PC-3 (cell line): Measurements from ENCODE around the gene HLA-DPA1. TPM values are rescaled to one million over a fixed set of nuclear protein-coding genes. Genes with fewer than 3 reads are reported as not detected.

Experiments
- ATAC-seq: fragments of 200-7000 bp; cut with Tn5 transposase; 2 replicates; pipeline ENCODE4 v1.9.1; 2020; ENCODE audit warnings: mild to moderate bottlenecking, moderate library complexity
- BruUV-seq: library from RNA; stranded (reverse); fragments of 400-500 nt; replicated peaks from 2 replicates; lab custom pipeline; 2021; lab: Mats Ljungman, UMichigan
- CTCF ChIA-PET: fragments of 300-600 bp; sonication (Branson Sonifier 250); formaldehyde crosslinking; loops from one replicate; lab custom pipeline; 2022; ENCODE audit warnings: antibody characterized with exemption; lab: Charles Lee
- POLR2A ChIA-PET: fragments of 300-600 bp; sonication (Branson Sonifier 250); formaldehyde crosslinking; loops from one replicate; lab custom pipeline; 2022; ENCODE audit warnings: antibody characterized with exemption; ENCODE audit not compliant: unreplicated experiment; lab: Charles Lee
- DNase-seq: peaks from one replicate; pipeline ENCODE4 v3.0.0-alpha.2; 2015
- H2AFZ ChIP-seq: fragments of 300-600 bp; sonication (generic); 2 replicates; pipeline ENCODE4 v1.6.0; 2016; ENCODE audit warnings: antibody characterized with exemption, low read length
- H3F3A ChIP-seq: fragments of 300-600 bp; sonication (generic); one replicate; pipeline ENCODE4 v1.6.0; 2017; ENCODE audit warnings: antibody characterized with exemption, low read length, control low read depth, mild to moderate bottlenecking; ENCODE audit not compliant: unreplicated experiment
- H3K27ac ChIP-seq: fragments of 300-600 bp; sonication (generic); 2 replicates; pipeline ENCODE4 v1.5.1; 2016; ENCODE audit warnings: mild to moderate bottlenecking, low read length
- H3K27me3 ChIP-seq: fragments of 300-600 bp; sonication (generic); 2 replicates; pipeline ENCODE4 v1.6.1; 2016; ENCODE audit warnings: low read length, mixed read lengths
- H3K36me3 ChIP-seq: fragments of 300-600 bp; sonication (generic); 2 replicates; pipeline ENCODE4 v1.6.1; 2016; ENCODE audit warnings: low read depth, mixed run types, low read length, mixed read lengths
- H3K4me1 ChIP-seq: fragments of 300-600 bp; sonication (generic); 2 replicates; pipeline ENCODE4 v1.5.1; 2016; ENCODE audit warnings: low read length; ENCODE audit not compliant: insufficient read depth
- H3K4me2 ChIP-seq: fragments of 300-600 bp; sonication (generic); 2 replicates; pipeline ENCODE4 v1.6.0; 2016; ENCODE audit warnings: low read length
- H3K4me3 ChIP-seq: fragments of 300-600 bp; sonication (generic); 2 replicates; pipeline ENCODE4 v1.5.1; 2016; ENCODE audit warnings: mild to moderate bottlenecking, low read length, mixed read lengths
- H3K79me2 ChIP-seq: fragments of 300-600 bp; sonication (generic); 2 replicates; pipeline ENCODE4 v1.6.1; 2017; ENCODE audit warnings: low read length, mixed read lengths
- H3K9ac ChIP-seq: fragments of 300-600 bp; sonication (generic); 2 replicates; pipeline ENCODE4 v1.6.0; 2016; ENCODE audit warnings: mild to moderate bottlenecking, low read length
- H3K9me2 ChIP-seq: fragments of 300-600 bp; sonication (generic); replicated peaks from 2 replicates; pipeline ENCODE4 v1.6.1; 2016; ENCODE audit warnings: mixed run types, low read length, mixed read lengths
- H3K9me3 ChIP-seq: fragments of 300-600 bp; sonication (generic); 2 replicates; pipeline ENCODE4 v1.6.1; 2016; ENCODE audit warnings: low read length, mixed read lengths
- H4K20me1 ChIP-seq: fragments of 300-600 bp; sonication (generic); 2 replicates; pipeline ENCODE4 v1.6.1; 2016; ENCODE audit warnings: low read length, mixed read lengths
- EZH2 ChIP-seq: fragments of 300-600 bp; sonication (generic); IDR thresholded peaks from one replicate; pipeline ENCODE4 v1.6.1; 2017; ENCODE audit warnings: antibody characterized with exemption, mild to moderate bottlenecking, low read length; ENCODE audit not compliant: unreplicated experiment
- EZH2phosphoT487 ChIP-seq: fragments of 300-600 bp; sonication (generic); IDR thresholded peaks from 2 replicates; pipeline ENCODE4 v1.6.1; 2018; ENCODE audit warnings: mild to moderate bottlenecking, antibody characterized with exemption, low read length, borderline replicate concordance
- intact Hi-C: fragments of 100-400 bp; cut with micrococcal nuclease; formaldehyde crosslinking; loops from 2 replicates; pipeline ENCODE4 v1.9.0; 2023
- total RNA-seq: library from RNA; depleted of rRNA; stranded (reverse); fragments of >200 nt; gene quantifications from 2 replicates; pipeline ENCODE4 v1.2.3, GENCODE V29; 2014
- TF ChIP-seq, protein P1 (sequence below): fragments of 300-600 bp; sonication (generic); conservative IDR thresholded peaks from 2 replicates; pipeline ENCODE4 v1.5.1; 2017; ENCODE audit warnings: antibody characterized with exemption, low read depth, mild to moderate bottlenecking, low read length

The HLA-DPA1 gene
- total RNA-seq, 1 experiment from 2014 or later = not detected

DNA sequence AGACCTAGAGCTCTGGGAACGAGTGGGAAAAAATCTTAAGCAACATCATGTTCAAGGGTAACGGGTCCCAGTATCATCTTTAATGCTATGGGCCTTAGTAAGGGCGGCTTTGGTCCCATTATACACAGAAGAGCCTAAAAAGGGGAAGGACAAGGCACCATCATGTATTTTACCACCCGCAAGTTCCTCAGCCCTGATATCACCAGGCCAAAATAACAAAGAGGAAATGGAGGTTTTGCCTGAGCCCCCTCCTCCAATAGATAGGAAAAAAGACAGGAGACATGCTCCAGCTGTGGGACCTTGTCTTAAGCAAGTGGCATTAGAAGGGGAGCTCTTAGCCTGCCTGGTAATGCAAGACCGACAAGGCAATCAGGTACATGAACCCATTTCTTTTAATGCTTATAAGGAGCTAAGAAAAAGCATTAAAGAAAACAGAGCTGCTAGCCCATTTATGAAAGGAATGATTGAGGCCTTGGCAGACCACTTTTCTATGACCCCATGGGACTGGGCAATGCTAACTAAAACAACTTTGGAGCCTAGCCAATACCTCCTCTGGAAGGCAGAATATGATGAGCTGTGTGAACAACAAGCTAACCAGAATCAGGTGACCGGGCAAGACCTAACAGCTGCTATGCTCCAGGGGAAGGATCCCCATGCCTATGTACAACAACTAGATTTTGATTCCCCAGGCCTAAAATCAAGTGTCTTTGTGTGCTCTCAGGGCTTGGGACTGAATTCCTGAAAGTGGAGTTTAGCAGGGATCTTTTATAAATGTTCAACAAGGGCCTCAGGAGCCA, 23.2 kb downstream of the HLA-DPA1 start:
- Histone ChIP-seq H3K9me3 (no peaks in the 10 kb centered on the region), H3K36me3 (no peaks in the 10 kb centered on the region), H3K79me2 (no peaks in the 10 kb centered on the region), H2AFZ (no peak overlapping the region), H3K9ac (no peak overlapping the region), H3K4me1 (no peaks in the 10 kb centered on the region), H3K9me2 (no peaks in the 10 kb centered on the region), H4K20me1 (no peaks in the 10 kb centered on the region), H3K4me3 (no peak overlapping the region), H3K4me2 (no peak overlapping the region), H3K27me3 (peaks cover 54% of the 10 kb centered on the region), H3F3A (no peaks in the 10 kb centered on the region), H3K27ac (no peak overlapping the region)
- ATAC-seq (no peak), DNase-seq (no peak)
- no TSS peak for BruUV-seq
- CTCF ChIA-PET = no interaction called here
- POLR2A ChIA-PET = no interaction called here
- TF ChIP-seq EZH2phosphoT487 (no peak), EZH2 (no peak)
- TF ChIP-seq, protein P1, sequence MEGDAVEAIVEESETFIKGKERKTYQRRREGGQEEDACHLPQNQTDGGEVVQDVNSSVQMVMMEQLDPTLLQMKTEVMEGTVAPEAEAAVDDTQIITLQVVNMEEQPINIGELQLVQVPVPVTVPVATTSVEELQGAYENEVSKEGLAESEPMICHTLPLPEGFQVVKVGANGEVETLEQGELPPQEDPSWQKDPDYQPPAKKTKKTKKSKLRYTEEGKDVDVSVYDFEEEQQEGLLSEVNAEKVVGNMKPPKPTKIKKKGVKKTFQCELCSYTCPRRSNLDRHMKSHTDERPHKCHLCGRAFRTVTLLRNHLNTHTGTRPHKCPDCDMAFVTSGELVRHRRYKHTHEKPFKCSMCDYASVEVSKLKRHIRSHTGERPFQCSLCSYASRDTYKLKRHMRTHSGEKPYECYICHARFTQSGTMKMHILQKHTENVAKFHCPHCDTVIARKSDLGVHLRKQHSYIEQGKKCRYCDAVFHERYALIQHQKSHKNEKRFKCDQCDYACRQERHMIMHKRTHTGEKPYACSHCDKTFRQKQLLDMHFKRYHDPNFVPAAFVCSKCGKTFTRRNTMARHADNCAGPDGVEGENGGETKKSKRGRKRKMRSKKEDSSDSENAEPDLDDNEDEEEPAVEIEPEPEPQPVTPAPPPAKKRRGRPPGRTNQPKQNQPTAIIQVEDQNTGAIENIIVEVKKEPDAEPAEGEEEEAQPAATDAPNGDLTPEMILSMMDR = no peak
- intact Hi-C loops = no loop called here

DNA sequence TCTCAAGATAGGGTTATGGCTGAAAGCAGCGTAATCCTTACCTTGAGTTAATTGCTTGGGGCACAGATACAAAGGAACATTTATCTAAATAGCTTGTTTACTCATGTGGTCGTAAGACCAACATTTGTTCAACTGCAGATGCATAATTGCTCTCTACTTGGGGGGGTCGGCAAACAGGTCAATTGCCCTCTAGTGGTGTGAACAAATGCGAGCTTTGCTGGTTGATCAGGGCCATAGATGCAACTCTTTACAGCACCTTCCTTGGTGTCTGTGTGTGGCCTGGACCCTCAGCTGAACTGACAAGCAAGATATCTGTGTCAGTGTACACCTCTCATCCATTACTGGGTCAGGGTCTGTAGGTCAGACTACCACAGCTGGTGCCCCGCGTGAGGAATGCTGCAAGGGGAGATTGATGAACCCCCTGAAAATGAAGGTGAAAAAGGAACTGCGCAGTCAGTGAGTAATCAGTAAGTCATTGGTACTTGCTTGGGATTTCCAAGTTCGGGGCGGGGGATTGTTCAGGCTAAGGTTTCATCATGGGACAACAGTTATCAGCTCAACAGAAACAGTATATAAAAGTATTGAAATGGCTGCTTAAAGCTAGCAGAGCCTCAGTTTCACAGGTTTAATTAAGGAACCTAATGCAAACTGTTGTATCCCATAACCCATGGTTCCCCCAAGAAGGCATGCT, 24.0 kb downstream of the HLA-DPA1 start:
- H3K36me3 ChIP-seq = no peaks in the 10 kb centered on the region
- H3K4me3 ChIP-seq = no peak overlapping the region
- intact Hi-C loops = no loop called here
- no peak overlapping the region for H2AFZ ChIP-seq
- no peaks in the 10 kb centered on the region for H3K9me2 ChIP-seq
- POLR2A ChIA-PET = no interaction called here
- no peak overlapping the region for H3K9ac ChIP-seq
- no peaks in the 10 kb centered on the region for H4K20me1 ChIP-seq
- no peaks in the 10 kb centered on the region for H3F3A ChIP-seq
- CTCF ChIA-PET = no interaction called here
- DNase-seq (no peak), ATAC-seq (no peak)
- no peak for TF ChIP-seq EZH2phosphoT487
- TF ChIP-seq, protein P1 = peak; percentile 53
- H3K4me1 ChIP-seq = no peaks in the 10 kb centered on the region
- no peak overlapping the region for H3K27ac ChIP-seq
- no TSS peak for BruUV-seq
- peaks cover 55% of the 10 kb centered on the region for H3K27me3 ChIP-seq
- no peaks in the 10 kb centered on the region for H3K79me2 ChIP-seq
- H3K9me3 ChIP-seq = no peaks in the 10 kb centered on the region
- no peak overlapping the region for H3K4me2 ChIP-seq

DNA sequence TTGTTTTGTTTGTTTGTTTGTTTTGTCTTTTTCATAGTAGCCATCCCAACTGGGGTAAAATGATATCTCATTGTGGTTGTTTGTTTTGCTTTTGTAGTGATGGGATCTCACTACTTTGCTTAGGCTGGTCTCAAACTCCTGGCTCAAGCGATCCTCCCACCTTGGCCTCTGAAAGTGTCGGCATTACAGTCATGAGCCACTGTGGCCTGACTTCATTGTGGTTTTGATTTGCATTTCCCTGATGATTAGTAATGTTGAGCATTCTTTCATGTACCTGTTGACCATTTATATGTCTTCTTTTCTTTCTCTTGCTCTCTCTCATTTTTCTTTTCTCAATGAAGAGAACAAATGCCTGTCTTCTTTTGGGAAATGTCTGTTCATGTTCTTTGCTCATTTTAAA, 33.3 kb downstream of the HLA-DPA1 start:
- ChIA-PET CTCF (no interaction called here), POLR2A (no interaction called here)
- Histone ChIP-seq H3K36me3 (no peaks in the 10 kb centered on the region), H3K9me3 (no peaks in the 10 kb centered on the region), H3K79me2 (no peaks in the 10 kb centered on the region), H3K27ac (no peak overlapping the region), H3K9ac (no peak overlapping the region), H3F3A (no peaks in the 10 kb centered on the region), H3K4me1 (no peaks in the 10 kb centered on the region), H3K4me3 (no peak overlapping the region), H2AFZ (no peak overlapping the region), H3K9me2 (no peaks in the 10 kb centered on the region), H3K27me3 (peaks cover 36% of the 10 kb centered on the region), H4K20me1 (no peaks in the 10 kb centered on the region), H3K4me2 (no peak overlapping the region)
- intact Hi-C loops = no loop called here
- ATAC-seq (no peak), DNase-seq (no peak)
- TF ChIP-seq EZH2phosphoT487 = no peak
- no peak for TF ChIP-seq EZH2
- TF ChIP-seq, protein P1 = no peak
- BruUV-seq = no TSS peak
